ENCODE results near the gene SPRR1B. TPM values are rescaled to one million over a fixed set of nuclear protein-coding genes. Genes with fewer than 3 reads are reported as not detected.
"Not testable (repeated sequence)": the region's sequence is repeated elsewhere in the genome, so short reads cannot be mapped to it uniquely, and the experiment has no call there.

The SPRR1B gene
- total and polyA plus RNA-seq, 2 donors from 2014 or later = not detected

- Histone ChIP-seq H3K4me1 (ENCODE audit: control insufficient read depth in 2 of 3, insufficient read depth in 2 of 3, low read depth in 1 of 3, low read length in 3 of 3) (no peaks in the 10 kb centered on the region), H3K4me3 (ENCODE audit: low read length in 3 of 3) (no peak overlapping the region), H3K27ac (ENCODE audit: low read depth in 2 of 2, low read length in 2 of 2) (no peak overlapping the region), H3K9me3 (ENCODE audit: control insufficient read depth in 2 of 3, insufficient read depth in 1 of 3, low read length in 3 of 3) (peaks cover 0 to 6% (median 1%) of the 10 kb centered on the region in 3 donors), H3K36me3 (ENCODE audit: control insufficient read depth in 2 of 3, insufficient read depth in 3 of 3, low read length in 3 of 3) (no peaks in the 10 kb centered on the region), H3K9ac (ENCODE audit: low read length in 3 of 3) (no peak overlapping the region), H3K27me3 (ENCODE audit: control insufficient read depth, insufficient read depth, low read length) (no peaks in the 10 kb centered on the region)
- intact Hi-C loops (cut with DNase I) = no loop called here
- DNase-seq = no peak
- no peak for FAIRE-seq
- TF ChIP-seq CTCF (IDR thresholded peaks at IDR 0.05; ENCODE audit: borderline replicate concordance, extremely low read depth, insufficient read depth) = no peak
Measured at GRCh38 chr1:152999818-153000217, 31.2 kb upstream of the SPRR1B start.

GRCh38 chr1:153000294-153000693, 30.7 kb upstream of the SPRR1B start:
- no peak overlapping the region for H3K27ac ChIP-seq (ENCODE audit: low read depth in 2 of 2, low read length in 2 of 2)
- FAIRE-seq = no peak
- H3K27me3 ChIP-seq (ENCODE audit: control insufficient read depth, insufficient read depth, low read length) = no peaks in the 10 kb centered on the region
- no peaks in the 10 kb centered on the region for H3K4me1 ChIP-seq (ENCODE audit: control insufficient read depth in 2 of 3, insufficient read depth in 2 of 3, low read depth in 1 of 3, low read length in 3 of 3)
- H3K36me3 ChIP-seq (ENCODE audit: control insufficient read depth in 2 of 3, insufficient read depth in 3 of 3, low read length in 3 of 3) = no peaks in the 10 kb centered on the region
- DNase-seq = no peak
- TF ChIP-seq CTCF (IDR thresholded peaks at IDR 0.05; ENCODE audit: borderline replicate concordance, extremely low read depth, insufficient read depth) = no peak
- H3K9ac ChIP-seq (ENCODE audit: low read length in 3 of 3) = no peak overlapping the region
- peaks cover 0 to 5% (median 1%) of the 10 kb centered on the region in 3 donors for H3K9me3 ChIP-seq (ENCODE audit: control insufficient read depth in 2 of 3, insufficient read depth in 1 of 3, low read length in 3 of 3)
- H3K4me3 ChIP-seq (ENCODE audit: low read length in 3 of 3) = no peak overlapping the region
- intact Hi-C loops (cut with DNase I) = no loop called here

GRCh38 chr1:153001382-153001781, 29.6 kb upstream of the SPRR1B start, which contains the start of gene SPRR3:
SPRR3 (plus strand) TSS chr1:153001749; CDS start chr1:153003021, 1,272 bp downstream.
- Histone ChIP-seq H3K27me3 (ENCODE audit: control insufficient read depth, insufficient read depth, low read length) (no peaks in the 10 kb centered on the region), H3K36me3 (ENCODE audit: control insufficient read depth in 2 of 3, insufficient read depth in 3 of 3, low read length in 3 of 3) (no peaks in the 10 kb centered on the region), H3K9me3 (ENCODE audit: control insufficient read depth in 2 of 3, insufficient read depth in 1 of 3, low read length in 3 of 3) (no peaks in the 10 kb centered on the region), H3K4me3 (ENCODE audit: low read length in 3 of 3) (no peak within 1 kb of the TSS), H3K27ac (ENCODE audit: low read depth in 2 of 2, low read length in 2 of 2) (no peak within 1 kb of the TSS), H3K4me1 (ENCODE audit: control insufficient read depth in 2 of 3, insufficient read depth in 2 of 3, low read depth in 1 of 3, low read length in 3 of 3) (no peaks in the 10 kb centered on the region), H3K9ac (ENCODE audit: low read length in 3 of 3) (no peak within 1 kb of the TSS)
- intact Hi-C loops (cut with DNase I) = no loop called here
- no peak for TF ChIP-seq CTCF (IDR thresholded peaks at IDR 0.05; ENCODE audit: borderline replicate concordance, extremely low read depth, insufficient read depth)
- FAIRE-seq (no peak), DNase-seq (no peak)

GRCh38 chr1:153011235-153011758, 19.7 kb upstream of the SPRR1B start:
- H3K27me3 ChIP-seq (ENCODE audit: control insufficient read depth, insufficient read depth, low read length); H3K4me3 ChIP-seq (ENCODE audit: low read length in 3 of 3); H3K4me1 ChIP-seq (ENCODE audit: control insufficient read depth in 2 of 3, insufficient read depth in 2 of 3, low read depth in 1 of 3, low read length in 3 of 3); H3K9me3 ChIP-seq (ENCODE audit: control insufficient read depth in 2 of 3, insufficient read depth in 1 of 3, low read length in 3 of 3); FAIRE-seq; DNase-seq; H3K36me3 ChIP-seq (ENCODE audit: control insufficient read depth in 2 of 3, insufficient read depth in 3 of 3, low read length in 3 of 3); H3K9ac ChIP-seq (ENCODE audit: low read length in 3 of 3); intact Hi-C loops (cut with DNase I); H3K27ac ChIP-seq (ENCODE audit: low read depth in 2 of 2, low read length in 2 of 2): not testable (repeated sequence)

- DNase-seq; H3K4me3 ChIP-seq (ENCODE audit: low read length in 3 of 3); H3K27ac ChIP-seq (ENCODE audit: low read depth in 2 of 2, low read length in 2 of 2); H3K36me3 ChIP-seq (ENCODE audit: control insufficient read depth in 2 of 3, insufficient read depth in 3 of 3, low read length in 3 of 3); FAIRE-seq; H3K9ac ChIP-seq (ENCODE audit: low read length in 3 of 3); intact Hi-C loops (cut with DNase I); H3K9me3 ChIP-seq (ENCODE audit: control insufficient read depth in 2 of 3, insufficient read depth in 1 of 3, low read length in 3 of 3); H3K27me3 ChIP-seq (ENCODE audit: control insufficient read depth, insufficient read depth, low read length); H3K4me1 ChIP-seq (ENCODE audit: control insufficient read depth in 2 of 3, insufficient read depth in 2 of 3, low read depth in 1 of 3, low read length in 3 of 3): not testable (repeated sequence)
Measured at GRCh38 chr1:153021829-153022228, 9.2 kb upstream of the SPRR1B start.

GRCh38 chr1:153022340-153022739, 8.7 kb upstream of the SPRR1B start:
- H3K36me3 ChIP-seq (ENCODE audit: control insufficient read depth in 2 of 3, insufficient read depth in 3 of 3, low read length in 3 of 3); FAIRE-seq: not testable (repeated sequence)

More at GRCh38 chr1:153022340-153022739, 8.7 kb upstream of the SPRR1B start:
- intact Hi-C loops (cut with DNase I); H3K9me3 ChIP-seq (ENCODE audit: control insufficient read depth in 2 of 3, insufficient read depth in 1 of 3, low read length in 3 of 3); DNase-seq; H3K4me1 ChIP-seq (ENCODE audit: control insufficient read depth in 2 of 3, insufficient read depth in 2 of 3, low read depth in 1 of 3, low read length in 3 of 3); H3K4me3 ChIP-seq (ENCODE audit: low read length in 3 of 3); H3K27me3 ChIP-seq (ENCODE audit: control insufficient read depth, insufficient read depth, low read length); H3K27ac ChIP-seq (ENCODE audit: low read depth in 2 of 2, low read length in 2 of 2); H3K9ac ChIP-seq (ENCODE audit: low read length in 3 of 3): not testable (repeated sequence)

Data from kidney (tissue), 14 donors.